Esophagus squamous epithelium (tissue), 5 donors: ENCODE results near the gene RHBDD1. TPM values are rescaled to one million over a fixed set of nuclear protein-coding genes. Genes with fewer than 3 reads are reported as not detected.

Experiments
- DNase-seq: peaks from one replicate; lab custom pipeline; 2025; lab: John Stamatoyannopoulos, UW
- H3K27ac ChIP-seq, 4 donors: fragments of 200-600 bp; sonication (generic); one replicate each; pipeline ENCODE4 v1.5.1; 2016 to 2019; ENCODE audit warnings: mild to moderate bottlenecking in 1 of 4
- H3K27me3 ChIP-seq, 4 donors: fragments of 200-600 bp; sonication (generic); 1 replicate in 3 of 4; 2 replicates in 1 of 4; pipeline versions ENCODE4 v1.5.1 to v1.6.0; 2017 to 2021; ENCODE audit warnings: antibody characterized with exemption in 1 of 4
- H3K36me3 ChIP-seq, 3 donors: fragments of 200-600 bp; sonication (generic); one replicate each; pipeline ENCODE4 v1.5.1; 2016 to 2019
- H3K4me1 ChIP-seq, 3 donors: fragments of 200-600 bp; sonication (generic); one replicate each; pipeline ENCODE4 v1.5.1; 2017 to 2019
- H3K4me3 ChIP-seq, 4 donors: fragments of 200-600 bp; sonication (generic); 1 replicate in 3 of 4; 2 replicates in 1 of 4; pipeline ENCODE4 v1.5.1; 2016 to 2019; ENCODE audit warnings: mild to moderate bottlenecking in 2 of 4, moderate library complexity in 1 of 4
- H3K9me3 ChIP-seq, 3 donors: fragments of 200-600 bp; sonication (generic); one replicate each; pipeline ENCODE4 v1.5.1; 2016 to 2019
- CTCF ChIP-seq, 6 experiments: fragments of 450-650 bp in 4 of 6; fragments of 200-600 bp in 2 of 6; sonication (generic) in 2 of 6; IDR thresholded peaks; one replicate each; pipeline ENCODE4 v1.5.1; 2016 to 2019; ENCODE audit warnings: antibody characterized with exemption in 6 of 6, mild to moderate bottlenecking in 4 of 6, moderate library complexity in 4 of 6
- POLR2A ChIP-seq, 4 donors: fragments of 450-650 bp; IDR thresholded peaks; one replicate each; pipeline ENCODE4 v1.6.1; 2017; ENCODE audit warnings: antibody characterized with exemption in 4 of 4, mild to moderate bottlenecking in 4 of 4, moderate library complexity in 3 of 4
- WGBS, 2 donors: methylation state at CpG; one replicate each; pipeline ENCODE4 v1.1.5; 2018; 5-methylcytosine and 5-hydroxymethylcytosine counted together
- intact Hi-C: fragments of 100-400 bp; cut with DNase I; formaldehyde crosslinking; loops from one replicate; pipeline ENCODE4 v1.15.0; 2022
- total RNA-seq, 4 donors: library from RNA; depleted of rRNA; stranded (reverse); fragments of >200 nt; gene quantifications; one replicate each; pipeline ENCODE4 v1.1.0, GENCODE V29; 2016
- donor health status: DM: yes; HTN: yes; CAD: no.

RHBDD1 gene
- total RNA-seq, 4 donors from 2014 or later = 6.8 to 14.4 (median 10.3) TPM

GRCh38 chr2:226898897-226899296, 63.0 kb downstream of the RHBDD1 start:
- intact Hi-C loops = no loop called here
- H3K4me3 ChIP-seq = no peak overlapping the region
- 94 to 98% methylated on average over 3 of the region's 3 CpGs for WGBS, 2 donors

DNA sequence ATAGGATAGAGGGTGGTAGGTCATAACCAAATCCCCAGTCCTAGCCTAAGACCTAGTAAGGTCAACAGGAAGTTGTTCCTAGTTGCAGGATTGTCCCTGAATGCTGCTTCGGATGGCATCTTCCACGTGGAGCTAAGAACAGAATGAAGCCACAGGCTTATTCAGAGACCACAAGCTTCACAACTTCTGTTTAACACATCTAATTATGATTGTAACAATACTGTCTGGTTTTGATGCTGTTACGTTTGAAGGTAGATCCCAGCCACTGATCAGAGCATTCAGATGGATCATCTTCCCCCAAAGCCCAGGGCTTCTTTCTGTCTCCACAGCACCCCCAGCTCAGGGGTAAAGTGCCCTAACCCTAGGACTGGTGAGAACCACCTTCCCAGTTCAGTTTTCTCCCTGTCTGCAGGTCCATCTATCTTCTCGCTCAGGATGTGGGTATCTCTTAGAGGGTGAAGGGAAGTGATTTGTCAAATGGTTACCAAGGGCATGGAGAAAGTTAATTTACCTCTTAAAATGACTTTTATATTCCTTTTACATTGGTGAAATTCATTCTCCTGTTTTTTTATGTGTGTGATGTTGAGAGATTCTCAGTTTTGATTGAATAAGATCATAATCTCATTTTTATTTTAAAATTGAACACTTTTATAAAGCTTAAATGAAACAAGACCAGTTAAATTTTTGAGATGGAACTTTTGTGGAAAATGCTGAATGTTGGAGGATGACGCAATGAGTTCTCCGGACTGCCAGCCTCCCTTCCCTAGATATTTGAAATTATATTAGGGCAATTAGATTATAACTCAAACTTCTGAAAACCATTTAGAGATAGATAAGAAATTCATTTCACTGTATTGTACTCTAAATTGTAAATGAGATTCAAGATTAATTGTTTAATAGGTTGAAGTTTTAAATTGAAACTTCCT, 66.5 kb downstream of the RHBDD1 start:
- H3K4me1 ChIP-seq = no peaks in the 10 kb centered on the region
- H3K36me3 ChIP-seq = peaks cover 0 to 19% (median 0%) of the 10 kb centered on the region in 3 donors
- intact Hi-C loops = no loop called here
- H3K27me3 ChIP-seq = no peaks in the 10 kb centered on the region
- no peak overlapping the region for H3K27ac ChIP-seq
- DNase-seq = no peak
- TF ChIP-seq CTCF (IDR thresholded peaks at IDR 0.05) = no peak
- TF ChIP-seq POLR2A (IDR thresholded peaks at IDR 0.05) = no peak
- no peak overlapping the region for H3K4me3 ChIP-seq
- WGBS, 2 donors = 81 to 93% methylated on average over 6 of the region's 6 CpGs
- no peaks in the 10 kb centered on the region for H3K9me3 ChIP-seq

More at GRCh38 chr2:226898897-226899296, 63.0 kb downstream of the RHBDD1 start:
- no peak for TF ChIP-seq POLR2A (IDR thresholded peaks at IDR 0.05)
- TF ChIP-seq CTCF (IDR thresholded peaks at IDR 0.05) = no peak
- H3K36me3 ChIP-seq = peaks cover 0 to 20% (median 0%) of the 10 kb centered on the region in 3 donors
- H3K4me1 ChIP-seq = no peaks in the 10 kb centered on the region
- H3K27me3 ChIP-seq = no peaks in the 10 kb centered on the region
- H3K27ac ChIP-seq = no peak overlapping the region
- DNase-seq = no peak
- no peaks in the 10 kb centered on the region for H3K9me3 ChIP-seq

DNA sequence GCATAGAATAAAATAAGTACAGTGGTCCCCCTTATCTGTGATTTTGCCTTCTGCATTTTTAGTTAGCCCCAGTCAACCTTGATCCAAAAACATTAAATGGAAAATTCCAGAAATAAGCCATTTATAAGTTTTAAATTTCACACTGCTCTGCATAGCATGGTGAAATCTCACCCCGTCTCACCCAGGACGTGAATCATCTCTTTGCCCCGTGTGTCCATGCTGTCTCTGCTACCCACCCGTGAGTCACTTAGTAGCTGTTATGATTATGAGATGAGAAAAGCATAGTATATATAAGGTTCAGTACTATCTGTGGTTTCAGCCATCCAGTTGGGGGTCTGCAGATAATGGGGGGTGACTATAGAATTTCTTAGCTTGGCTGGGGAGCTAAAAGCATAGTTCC, 67.3 kb downstream of the RHBDD1 start:
- TF ChIP-seq CTCF (IDR thresholded peaks at IDR 0.05) (no peak), POLR2A (IDR thresholded peaks at IDR 0.05) (no peak)

DNA sequence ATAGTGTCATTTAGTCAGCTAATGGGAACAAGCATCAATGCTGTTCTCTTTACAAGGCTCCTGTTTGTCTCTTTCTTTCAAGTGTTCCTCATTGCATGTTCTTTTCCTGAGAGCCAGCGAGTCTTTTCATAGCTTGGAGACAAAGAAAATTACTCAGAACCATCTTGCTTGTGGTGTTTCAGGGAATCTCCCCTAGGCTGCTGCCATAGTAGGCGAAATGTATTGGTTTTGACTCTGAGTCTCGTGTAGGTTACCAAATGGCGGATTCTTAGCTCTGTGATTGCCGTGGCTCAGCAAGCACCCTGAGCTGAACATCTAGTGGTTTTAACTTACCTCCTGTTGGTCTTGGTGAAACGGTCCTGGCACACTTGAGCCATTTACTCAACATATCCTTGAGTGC, 68.7 kb downstream of the RHBDD1 start:
- intact Hi-C loops = no loop called here
- H3K27ac ChIP-seq = no peak overlapping the region
- WGBS, 2 donors = 72 to 85% methylated on average over 6 of the region's 6 CpGs

More for the DNA sequence above, 67.3 kb downstream of the RHBDD1 start:
- no peak overlapping the region for H3K4me3 ChIP-seq
- WGBS, 2 donors = 45 to 74% methylated on average over 4 of the region's 4 CpGs
- H3K27ac ChIP-seq = no peak overlapping the region
- H3K27me3 ChIP-seq = no peaks in the 10 kb centered on the region
- H3K9me3 ChIP-seq = no peaks in the 10 kb centered on the region
- peaks cover 0 to 23% (median 0%) of the 10 kb centered on the region in 3 donors for H3K36me3 ChIP-seq
- no peak for DNase-seq
- H3K4me1 ChIP-seq = no peaks in the 10 kb centered on the region
- intact Hi-C loops = no loop called here

More for the DNA sequence above, 68.7 kb downstream of the RHBDD1 start:
- Histone ChIP-seq H3K27me3 (no peaks in the 10 kb centered on the region), H3K9me3 (no peaks in the 10 kb centered on the region), H3K4me3 (no peak overlapping the region), H3K36me3 (peaks cover 0 to 35% (median 0%) of the 10 kb centered on the region in 3 donors), H3K4me1 (no peaks in the 10 kb centered on the region)
- no peak for DNase-seq
- TF ChIP-seq CTCF (IDR thresholded peaks at IDR 0.05) = no peak
- no peak for TF ChIP-seq POLR2A (IDR thresholded peaks at IDR 0.05)
